Lung microvascular endothelial cell (primary cell): ENCODE measurements around the gene IRF2BP2. TPM values are rescaled to one million over a fixed set of nuclear protein-coding genes. Genes with fewer than 3 reads are reported as not detected.
A peak's percentile ranks its signal among the peaks of the same experiment; 100 is the strongest.

Experiments used
- DNase-seq, 2 donors: peaks; one replicate each; pipeline versions ENCODE4 v3.0.0 to v3.0.0-alpha.2; 2010; ENCODE audit warnings: low read depth in 2 of 2
- total RNA-seq: library from RNA; depleted of rRNA; stranded (reverse); fragments of >200 nt; gene quantifications from 2 replicates; pipeline ENCODE4 v1.2.1, GENCODE V29; 2014

The IRF2BP2 gene
- total RNA-seq, 1 donor from 2014 or later = 70.2 TPM

DNA sequence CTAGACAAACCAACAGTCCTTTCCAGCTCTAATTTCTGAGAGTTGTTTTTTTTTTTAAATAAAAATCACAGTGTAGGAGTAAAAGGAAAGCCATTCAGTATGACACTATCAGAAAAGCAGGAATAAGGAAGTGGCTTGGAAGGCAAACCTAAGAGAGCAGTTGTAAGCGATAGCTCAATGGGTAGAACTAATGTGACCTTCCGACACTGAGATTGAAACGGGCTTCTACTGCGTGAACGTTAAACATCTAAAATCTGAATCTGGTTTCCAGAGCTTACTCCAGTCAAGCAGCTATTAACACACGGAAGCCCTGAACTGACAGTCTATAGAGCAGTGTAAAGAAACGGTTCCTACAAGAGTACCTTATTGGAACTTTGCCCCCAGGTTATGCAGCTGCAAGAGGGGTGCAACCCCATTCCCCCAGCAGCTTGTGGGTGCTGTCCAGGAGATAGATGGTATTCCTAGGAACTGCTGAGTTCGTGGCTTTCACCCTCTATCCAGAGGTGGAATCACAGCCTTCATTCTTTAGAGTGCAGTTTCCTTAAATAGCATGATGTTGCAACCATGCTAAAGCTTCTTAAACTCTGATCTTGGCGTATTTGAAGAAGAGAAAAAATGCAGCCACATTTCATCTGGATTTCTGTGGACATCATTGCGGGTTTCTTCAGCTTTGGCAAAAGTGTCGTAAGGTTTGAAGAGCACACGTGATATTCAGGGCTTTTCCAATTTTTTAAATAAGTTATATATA is 3.3 kb upstream of the IRF2BP2 start:
- DNase-seq = peak in 1 of 2 donors; percentile 36

DNA sequence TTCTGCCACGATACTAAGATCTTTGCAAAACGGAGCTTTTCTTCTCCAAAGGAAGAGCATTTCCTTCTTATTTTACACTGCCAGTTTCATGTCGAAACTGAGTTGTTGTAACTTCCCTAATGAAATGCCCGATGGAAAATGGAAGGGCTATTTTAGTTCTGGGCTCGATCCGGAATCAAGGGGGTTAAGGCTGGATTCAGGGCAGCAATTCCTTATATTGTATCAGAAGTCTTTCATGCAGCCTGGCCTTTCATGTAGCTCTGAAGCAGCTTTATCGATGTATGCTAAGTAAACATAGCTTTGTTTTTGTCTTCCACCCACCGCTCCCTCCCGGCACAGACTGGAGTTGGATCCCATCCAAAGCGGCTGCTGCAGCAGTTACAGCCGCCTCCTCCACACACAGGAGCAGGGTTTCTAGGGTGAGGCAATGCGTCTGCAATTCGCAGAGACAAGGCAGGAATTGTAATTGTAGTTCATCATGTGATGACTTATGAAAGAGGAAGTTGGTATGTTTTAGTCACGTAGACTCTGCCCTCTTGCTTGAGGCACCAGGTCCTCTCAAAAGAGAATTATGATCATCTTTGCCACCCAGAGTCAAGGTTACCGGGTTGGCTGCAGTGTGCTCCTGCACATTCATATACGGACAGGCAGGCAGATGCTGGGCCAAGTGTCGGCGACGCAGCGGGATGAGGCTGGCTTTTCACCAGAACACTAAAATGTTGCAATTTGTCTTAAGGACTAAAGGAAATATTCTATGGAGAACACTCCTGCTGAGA is 2.6 kb upstream of the IRF2BP2 start:
- DNase-seq = peak; percentile 82 to 97

DNA sequence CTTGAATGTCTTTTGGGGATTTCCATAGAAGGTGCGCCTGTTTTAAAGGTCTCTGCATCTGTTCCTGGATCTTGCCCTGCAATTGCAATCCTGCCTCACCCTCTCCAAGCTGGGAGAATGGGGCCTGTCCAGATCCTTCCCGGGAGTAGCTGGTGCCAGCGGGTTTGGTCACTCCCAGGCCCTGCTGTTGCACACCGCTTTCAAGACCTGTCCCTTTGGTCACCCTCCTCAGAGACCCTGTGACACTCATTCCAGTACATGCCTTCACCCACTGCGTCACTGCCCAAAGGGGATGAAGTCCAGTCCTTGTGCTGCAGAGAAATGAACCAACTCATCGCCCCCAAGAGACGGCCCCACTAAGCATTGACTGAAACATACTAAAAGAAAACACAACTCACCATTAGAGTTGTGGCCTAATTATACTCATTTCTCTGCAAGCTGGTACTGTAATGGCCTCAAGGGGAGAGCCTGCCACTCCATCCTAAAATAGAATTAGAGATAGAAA is 1.9 kb upstream of the IRF2BP2 start:
- DNase-seq = peak; percentile 20 to 32

DNA sequence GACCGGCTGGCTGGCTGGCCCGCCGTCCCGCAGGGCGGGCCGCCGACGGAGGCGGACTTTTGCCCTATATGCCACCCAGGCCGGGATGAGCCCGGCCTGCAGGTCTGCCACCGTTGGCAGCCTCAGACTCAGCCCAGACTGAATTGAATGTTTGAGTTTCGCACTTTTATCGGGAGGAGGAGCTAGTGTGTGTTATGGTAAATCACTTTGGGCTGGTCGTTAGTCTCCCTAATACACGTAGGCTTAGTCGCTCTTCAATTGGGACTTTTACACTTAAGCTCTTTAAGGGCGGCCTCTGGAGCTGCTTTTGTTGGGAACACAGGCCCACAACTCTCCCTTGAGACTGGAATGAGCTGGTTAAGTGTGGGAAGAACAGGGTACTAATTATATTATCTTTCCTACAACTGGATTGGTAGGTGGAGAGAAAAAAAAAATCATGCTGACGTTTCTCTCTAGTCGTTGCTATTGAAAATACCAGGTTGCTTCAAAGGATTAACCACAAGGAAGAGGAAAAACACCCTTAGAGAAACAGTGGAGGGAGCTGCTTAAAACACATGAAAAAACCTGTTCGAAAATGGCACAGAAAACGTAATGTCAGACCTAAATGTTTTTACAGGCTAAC is 1.4 kb upstream of the IRF2BP2 start:
- peak; percentile 90 to 94 for DNase-seq

DNA sequence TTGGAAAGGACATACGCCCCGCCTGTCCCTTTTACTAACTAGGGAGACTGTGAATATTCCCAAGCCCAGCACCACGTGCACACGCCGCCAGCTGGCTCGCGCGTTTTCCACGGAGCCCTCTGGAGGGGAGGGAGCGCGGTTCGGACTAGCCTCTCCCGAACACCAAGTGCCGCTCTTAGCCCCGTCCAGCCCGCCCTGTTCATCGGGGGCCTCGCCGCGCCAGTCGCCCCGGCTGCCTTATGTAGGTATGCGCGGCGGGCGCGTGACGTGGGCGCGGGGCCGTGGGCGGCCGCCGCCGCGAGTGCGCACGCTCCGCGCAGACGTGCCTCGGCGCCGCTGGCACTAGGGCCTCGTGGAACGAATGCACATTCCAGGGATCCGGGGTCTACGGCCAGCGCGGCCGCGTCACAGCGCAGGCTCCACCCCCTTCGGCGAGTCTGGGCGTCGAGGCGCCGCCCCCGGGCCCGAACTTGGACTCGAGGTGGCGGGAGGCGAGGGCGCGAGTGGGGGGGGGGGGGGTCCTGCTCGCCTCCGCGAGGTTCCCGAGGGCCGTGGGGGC is 767 bp upstream of the IRF2BP2 start:
- peak; percentile 95 to 97 for DNase-seq

DNA sequence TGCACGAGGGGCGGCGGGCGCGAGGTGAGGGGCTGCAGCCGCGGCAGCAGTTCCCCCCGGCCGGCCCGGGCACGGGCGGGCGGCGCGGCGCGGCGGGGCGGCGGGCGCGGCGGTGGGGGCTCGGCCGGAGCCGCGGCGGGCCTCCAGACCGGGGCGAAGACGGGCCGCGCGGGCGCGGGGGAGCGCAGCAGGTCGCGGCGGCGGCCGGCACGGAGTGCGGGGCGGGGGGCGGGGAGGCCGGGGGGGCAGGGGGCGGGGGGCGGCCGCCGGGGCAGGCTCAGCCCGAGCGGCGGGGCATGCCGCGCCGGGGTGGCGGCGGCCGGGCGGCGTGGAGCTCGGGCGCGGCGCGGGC is 311 bp downstream of the IRF2BP2 start:
- no peak for DNase-seq

DNA sequence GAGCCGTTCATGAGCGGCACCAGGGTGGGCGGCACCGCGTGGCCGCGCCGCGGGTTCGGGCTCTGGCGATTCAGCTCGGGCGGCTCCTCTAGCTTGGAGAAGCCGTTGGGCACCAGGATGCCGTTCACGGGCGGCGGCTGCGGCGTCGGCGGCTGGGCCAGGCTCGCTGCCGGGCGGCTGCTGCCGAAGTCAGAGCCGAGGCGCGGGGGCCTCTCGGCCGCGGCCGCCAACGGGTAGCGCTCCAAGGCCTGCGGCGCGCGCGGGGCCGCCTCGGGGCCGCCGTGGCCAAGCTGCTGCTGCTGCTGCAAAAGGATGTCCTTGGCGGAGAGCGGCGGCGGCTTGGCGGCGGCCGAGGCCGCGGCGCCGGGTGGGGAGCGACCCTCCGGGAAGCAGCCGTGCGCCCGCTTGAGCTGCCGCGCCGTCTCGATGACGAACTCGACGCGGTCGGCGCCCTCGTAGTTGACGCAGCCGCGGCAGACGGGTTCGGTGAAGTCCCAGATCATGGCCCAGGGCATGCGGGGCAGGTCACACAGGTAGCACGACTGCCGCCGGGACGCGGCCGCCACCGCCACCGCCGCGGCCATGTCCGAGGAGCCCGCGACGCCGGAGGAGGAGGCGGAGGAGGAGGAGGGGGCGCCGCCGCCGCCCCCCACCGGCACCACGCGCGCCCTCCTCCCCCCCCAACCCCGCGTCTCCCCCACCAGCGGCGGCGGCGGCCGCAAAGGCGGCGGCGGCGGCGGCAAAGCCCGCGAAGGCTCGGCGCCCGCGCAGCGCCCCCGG is 877 bp downstream of the IRF2BP2 start:
- peak; percentile 67 to 75 for DNase-seq

DNA sequence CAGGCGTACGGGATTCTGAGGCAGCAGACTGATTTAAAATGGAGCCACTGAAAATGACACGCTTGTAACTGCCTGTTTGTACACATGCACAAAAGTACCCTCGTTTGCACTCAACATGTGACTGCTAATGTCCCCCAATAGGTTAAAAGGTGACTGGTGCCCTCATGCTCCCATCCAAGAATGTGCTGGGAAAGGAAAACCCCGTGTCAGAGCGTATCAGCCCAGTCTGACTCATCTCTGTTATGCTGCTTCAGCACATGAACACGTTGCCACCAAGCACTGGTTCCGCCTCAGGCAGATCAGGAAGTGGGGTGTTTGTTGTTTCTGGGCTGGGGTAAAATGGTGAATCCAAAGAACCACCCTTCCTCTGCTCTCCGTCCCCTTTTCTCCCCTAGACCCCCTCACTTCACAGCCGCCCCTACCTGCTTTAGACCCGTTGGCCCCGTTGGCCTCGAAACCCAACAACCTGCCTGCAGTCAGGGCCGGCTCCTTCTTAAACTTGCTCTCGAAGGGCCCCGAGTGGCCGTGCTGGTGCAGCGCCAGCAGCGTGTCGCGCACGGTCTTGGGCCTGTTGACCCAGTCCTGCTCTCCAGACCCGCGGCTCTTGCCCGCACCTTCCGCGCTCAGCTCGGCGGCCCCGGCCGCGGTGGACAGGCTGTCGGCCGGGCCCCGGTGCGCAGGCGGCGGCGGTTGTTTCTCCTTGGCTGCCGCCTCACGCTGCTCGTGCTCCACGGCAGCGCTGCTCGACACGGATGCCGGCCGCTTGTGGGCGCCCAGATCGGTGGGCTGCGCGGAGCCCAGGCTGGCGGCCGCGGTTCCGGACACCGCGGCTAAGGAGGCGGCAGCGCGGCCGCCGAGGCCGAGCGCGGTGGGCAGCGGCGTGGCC is 1.7 kb downstream of the IRF2BP2 start:
- DNase-seq = peak; percentile 96 to 98

DNA sequence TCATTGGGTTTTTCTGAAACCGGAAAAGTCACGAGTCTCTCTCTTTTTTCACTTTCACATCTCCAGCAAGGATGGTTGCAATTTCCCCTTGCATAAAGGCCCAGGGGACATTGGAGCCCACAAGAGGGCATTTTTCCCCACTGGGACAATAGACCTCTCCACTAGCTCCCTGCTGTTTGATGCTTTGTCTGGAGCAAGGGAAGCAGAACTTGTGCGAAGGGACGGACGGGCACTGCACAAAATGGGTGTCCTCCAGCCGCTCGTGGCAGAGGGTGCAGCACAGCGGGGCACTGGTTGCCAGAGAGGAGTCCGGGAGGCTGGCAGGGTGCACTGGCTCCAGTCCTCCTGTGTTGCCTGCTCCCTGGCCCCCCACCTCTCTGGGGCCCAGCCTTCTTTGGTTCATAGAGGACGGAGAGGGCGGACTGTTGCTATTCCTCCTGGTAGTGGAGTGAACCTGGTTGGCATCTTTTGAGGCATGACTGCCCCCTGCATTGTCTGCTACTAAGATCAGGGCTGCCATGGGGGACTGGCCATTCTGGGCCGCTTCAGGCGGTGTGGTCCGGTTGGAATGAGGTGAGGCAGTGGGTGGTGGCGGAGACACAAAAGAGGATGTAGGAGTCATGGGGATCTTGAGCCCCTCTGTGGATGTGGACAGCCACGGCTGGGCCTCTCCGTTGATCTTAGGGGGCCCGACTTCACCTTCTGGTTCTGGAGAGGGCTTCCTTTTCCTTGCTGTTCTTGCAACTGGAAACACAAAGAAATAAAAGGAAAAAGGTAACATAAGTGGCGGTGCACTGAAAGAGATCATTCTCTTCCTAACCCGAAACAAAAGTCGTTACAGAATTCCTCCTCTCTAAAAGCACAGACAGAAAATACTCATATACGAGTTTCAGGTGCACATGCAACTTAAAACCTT is 2.6 kb downstream of the IRF2BP2 start:
- peak; percentile 57 to 72 for DNase-seq

DNA sequence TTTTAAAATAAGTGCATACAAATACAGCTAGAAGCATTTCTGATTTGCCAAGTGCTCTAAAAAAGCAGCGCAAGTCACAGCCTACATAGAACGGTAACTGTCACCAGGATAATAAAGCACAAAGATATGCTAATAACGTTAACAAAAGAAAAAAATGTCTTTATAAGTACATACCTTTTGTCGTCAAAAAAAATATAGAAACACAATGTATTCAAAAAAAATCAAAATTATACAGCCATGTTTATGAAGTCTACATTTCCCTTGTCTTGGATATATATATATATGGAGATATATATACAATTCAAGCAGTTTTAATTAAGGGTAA is 3.2 kb downstream of the IRF2BP2 start:
- no peak for DNase-seq

DNA sequence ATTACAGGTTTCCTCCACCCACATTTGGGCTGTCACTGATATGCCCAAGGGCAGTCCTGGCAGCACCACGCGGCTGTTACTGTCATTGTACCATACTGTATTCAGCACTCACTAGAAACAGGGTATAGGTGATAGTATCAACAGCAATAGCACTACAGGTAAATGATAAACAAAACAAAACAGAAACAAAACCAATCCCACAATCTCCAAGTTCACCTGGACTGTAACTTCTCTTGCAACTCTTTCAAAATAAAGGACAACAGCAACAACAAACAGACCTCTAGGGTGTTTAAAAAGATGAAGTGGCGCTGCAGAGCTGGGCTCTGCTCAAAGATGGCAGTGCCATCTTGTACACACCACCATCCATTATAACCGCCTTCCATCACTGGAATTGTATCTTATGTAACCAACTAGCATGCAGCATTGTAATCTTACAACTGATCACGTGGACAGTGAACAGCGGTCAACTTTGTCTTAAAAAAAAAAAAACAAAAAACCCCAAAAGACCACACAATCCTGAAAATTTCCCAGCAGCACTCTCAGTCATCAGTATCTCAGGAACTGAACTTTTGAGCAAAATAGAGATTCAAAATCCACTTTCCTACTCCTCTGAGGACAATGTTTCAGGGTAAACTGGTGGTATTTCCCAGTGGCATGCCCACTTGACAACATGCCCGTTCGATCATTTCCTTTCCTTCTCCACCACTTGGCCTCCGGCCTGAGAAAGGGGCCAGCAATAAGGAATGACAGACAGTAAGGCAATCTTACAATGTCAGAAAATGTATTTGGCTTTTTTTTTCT is 3.8 kb downstream of the IRF2BP2 start:
- DNase-seq = peak; percentile 58 to 81

DNA sequence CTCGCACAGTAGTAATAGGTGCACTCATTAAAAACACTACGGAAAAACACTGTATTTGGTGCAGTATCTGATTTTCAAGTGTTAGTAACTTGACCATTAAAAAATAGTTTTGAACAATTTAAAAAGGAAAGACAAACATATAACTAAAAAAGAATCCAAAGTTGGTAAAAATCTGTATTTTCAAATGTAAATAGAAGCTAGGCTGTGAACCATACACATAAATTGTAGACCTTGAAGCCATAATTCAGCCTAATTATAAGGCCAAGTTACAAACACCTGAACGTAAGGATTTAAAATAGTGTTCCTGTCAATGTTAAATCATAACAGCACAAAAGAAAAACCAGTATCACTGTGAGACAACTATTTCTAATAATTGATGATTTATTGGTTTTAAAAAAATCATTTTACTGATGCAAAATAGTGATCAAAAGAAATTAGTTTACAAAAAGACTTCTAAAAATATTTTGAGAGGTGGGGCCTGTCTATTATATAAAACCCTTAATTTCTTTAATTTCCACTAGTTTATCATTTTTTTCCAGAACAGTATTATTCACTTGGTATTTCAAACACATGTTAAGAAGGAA is 4.5 kb downstream of the IRF2BP2 start:
- no peak for DNase-seq

DNA sequence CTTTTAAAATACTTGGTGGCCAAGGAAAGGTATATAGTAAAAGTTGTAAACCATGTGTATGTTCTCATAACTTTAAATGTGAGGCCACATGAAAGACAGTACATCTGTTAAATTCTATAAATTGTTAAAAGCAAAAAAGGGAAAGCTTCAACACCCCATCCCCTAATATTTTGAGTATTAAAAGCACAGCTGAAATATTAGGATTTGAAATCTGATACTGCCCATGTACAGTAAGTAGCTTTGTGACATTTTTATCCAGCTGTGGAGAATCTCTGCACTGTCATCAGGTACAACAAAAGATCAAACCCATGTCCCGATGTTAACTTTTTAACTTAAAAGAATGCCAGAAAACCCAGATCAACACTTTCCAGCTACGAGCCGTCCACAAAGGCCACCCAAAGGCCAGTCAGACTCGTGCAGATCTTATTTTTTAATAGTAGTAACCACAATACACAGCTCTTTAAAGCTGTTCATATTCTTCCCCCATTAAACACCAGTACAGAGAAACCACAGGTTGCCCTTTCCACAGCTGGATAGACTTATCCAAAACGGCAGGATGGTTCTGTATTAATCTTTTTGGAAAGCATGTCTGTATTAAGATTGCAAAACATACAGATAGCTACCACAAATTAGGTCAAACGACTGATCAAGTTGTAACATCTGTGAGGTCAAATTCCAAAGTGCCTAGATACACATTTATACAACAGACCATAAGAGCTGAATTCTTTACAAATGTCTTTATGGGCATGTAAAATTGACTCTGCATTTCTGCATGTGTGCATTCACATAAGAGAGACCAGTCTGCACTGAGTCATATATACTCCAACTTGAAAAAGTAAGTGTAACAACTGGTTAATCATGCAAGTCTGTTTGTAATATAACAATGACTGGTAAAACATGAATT is 5.2 kb downstream of the IRF2BP2 start:
- peak; percentile 57 to 58 for DNase-seq

DNA sequence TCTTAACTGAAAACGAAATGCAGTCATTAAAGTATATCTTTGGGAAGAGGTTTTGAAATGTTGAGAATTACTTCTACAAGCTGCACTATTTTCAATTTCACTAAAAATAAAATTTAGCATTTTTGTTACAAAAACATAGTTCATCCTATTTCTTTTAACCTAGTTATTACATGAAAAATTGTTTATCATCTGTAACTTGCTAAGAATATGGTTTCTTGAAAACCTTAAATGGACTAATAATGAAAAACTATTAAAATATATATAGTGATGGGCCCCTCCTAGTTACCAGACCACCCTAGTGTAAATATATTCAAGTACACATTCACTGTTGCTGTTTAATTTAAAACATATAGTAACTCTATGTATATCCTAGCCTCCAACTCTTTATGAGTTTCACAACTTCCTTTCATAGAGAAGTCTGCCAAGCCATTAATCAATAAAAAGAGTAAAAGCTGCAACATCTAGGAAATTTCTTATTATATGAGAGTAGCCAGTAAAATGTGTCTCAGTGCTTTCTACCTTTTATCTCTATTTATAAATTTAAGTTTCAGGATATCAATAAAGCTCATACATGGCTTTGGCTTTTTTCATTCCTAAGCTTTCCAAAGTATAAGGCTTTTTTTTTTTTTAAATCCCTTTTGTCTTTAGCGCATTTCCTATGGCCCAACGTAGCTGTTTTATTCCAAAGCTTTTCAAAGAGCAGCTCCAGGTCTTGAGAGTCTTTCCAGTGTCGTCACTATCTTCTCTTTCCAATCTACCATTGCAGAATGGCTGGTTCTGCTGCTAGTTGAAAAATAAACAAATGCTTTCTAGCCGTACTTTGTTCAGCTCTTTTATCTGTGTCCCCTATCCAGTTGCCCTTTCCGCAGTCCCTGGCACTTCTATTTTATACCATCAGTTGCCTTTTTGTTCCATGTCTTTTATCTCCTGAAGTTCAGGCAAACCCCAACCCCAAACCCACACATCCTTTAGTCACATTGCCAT is 6.5 kb downstream of the IRF2BP2 start:
- DNase-seq = peak; percentile 48 to 67

DNA sequence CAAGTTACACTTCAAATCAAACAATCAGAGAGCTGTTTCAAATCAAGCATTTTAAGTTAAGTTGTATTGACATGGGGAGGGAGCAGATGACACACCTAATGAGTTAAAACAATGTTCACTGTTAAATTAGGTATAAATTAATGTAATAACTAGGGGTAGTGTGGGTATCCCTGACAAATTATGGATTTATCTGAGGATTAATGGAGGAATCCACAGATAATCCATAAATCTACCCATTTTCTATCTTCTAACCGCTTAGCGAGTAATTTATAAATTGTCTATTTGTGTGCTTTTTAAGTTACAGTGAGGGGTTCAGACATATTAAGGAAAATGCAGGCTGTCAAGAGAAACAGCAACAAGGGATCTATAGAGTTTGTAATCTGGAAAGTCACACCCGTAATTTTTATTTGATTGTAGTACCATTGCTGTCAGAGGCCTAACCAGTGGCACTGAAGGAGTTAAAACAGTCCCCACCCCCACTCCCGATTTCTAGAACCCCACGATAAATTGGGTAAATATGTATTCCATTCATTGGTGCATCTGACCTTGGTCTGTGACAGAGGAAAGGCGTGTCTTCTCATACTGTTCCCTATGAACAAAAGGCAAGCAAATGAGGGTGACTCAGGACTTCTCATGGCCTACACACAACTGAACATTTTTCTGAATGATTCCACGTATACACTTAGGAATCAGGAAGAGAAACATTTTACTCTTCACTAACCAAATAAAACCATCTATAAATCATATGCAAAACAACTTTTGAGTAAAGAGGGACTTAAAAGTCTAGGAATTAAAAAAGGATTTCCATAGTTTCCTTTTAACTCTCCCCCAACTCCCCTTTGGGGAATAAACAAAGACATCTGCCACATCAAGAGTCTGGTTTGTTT is 7.4 kb downstream of the IRF2BP2 start:
- DNase-seq = peak; percentile 85 to 94
